ENCODE measurements around the gene SPRYD3.

Gene SPRYD3

GRCh38 chr12:53105712-53106439 lies 26.7 kb upstream of the SPRYD3 start:
- DNase-seq (ENCODE audit: low spot score): no peak
- H3K4me3 ChIP-seq: no peak overlapping the region
- peak overlapping the region in 1 of 2 donors; percentile 16 for H3K27ac ChIP-seq
- TF ChIP-seq CTCF (IDR thresholded peaks at IDR 0.05): no peak

GRCh38 chr12:53105256-53105655 lies 26.1 kb upstream of the SPRYD3 start:
- DNase-seq (ENCODE audit: low spot score): no peak
- TF ChIP-seq CTCF (IDR thresholded peaks at IDR 0.05): no peak
- H3K4me3 ChIP-seq: no peak overlapping the region

GRCh38 chr12:53103860-53104305 lies 24.7 kb upstream of the SPRYD3 start:
- H3K27ac ChIP-seq: peak overlapping the region in 1 of 2 donors; percentile 51
- no peak for TF ChIP-seq CTCF (IDR thresholded peaks at IDR 0.05)
- DNase-seq (ENCODE audit: low spot score): no peak
- no peak overlapping the region for H3K4me3 ChIP-seq

More at GRCh38 chr12:53105256-53105655, 26.1 kb upstream of the SPRYD3 start:
- H3K27ac ChIP-seq: no peak overlapping the region

- DNase-seq (ENCODE audit: low spot score): no peak
- H3K27ac ChIP-seq: peak within 1 kb of the TSS in 1 of 2 donors; percentile 51
These were observed 24.0 kb upstream of the SPRYD3 start, which contains the start of gene SOAT2 for GRCh38 chr12:53102883-53103807. Gene SOAT2 (plus strand): TSS chr12:53103486. CDS start chr12:53103578, 92 bp downstream.

GRCh38 chr12:53101931-53102781 lies 23.0 kb upstream of the SPRYD3 start:
- DNase-seq (ENCODE audit: low spot score): no peak
- peak overlapping the region in 1 of 2 donors; percentile 47 for H3K27ac ChIP-seq
- no peak for TF ChIP-seq CTCF (IDR thresholded peaks at IDR 0.05)

More at GRCh38 chr12:53102883-53103807, 24.0 kb upstream of the SPRYD3 start, which contains the start of gene SOAT2:
- H3K4me3 ChIP-seq: no peak within 1 kb of the TSS
- no peak for TF ChIP-seq CTCF (IDR thresholded peaks at IDR 0.05)

GRCh38 chr12:53101266-53101665 lies 22.1 kb upstream of the SPRYD3 start:
- Histone ChIP-seq H3K27ac (no peak overlapping the region), H3K4me3 (no peak overlapping the region)
- no peak for TF ChIP-seq CTCF (IDR thresholded peaks at IDR 0.05)
- no peak for DNase-seq (ENCODE audit: low spot score)

More at GRCh38 chr12:53101931-53102781, 23.0 kb upstream of the SPRYD3 start:
- H3K4me3 ChIP-seq: no peak overlapping the region

Data from coronary artery (tissue), 2 donors.